Measurements from ENCODE around the gene PPIB. TPM values are rescaled to one million over a fixed set of nuclear protein-coding genes. Genes with fewer than 3 reads are reported as not detected.

PPIB gene
- total RNA-seq, 4 donors from 2014 or later = 39.6 to 226 (median 154) TPM

GRCh38 chr15:64131547-64131946, 31.3 kb downstream of the PPIB start:
- no peak for DNase-seq
- peaks cover 0 to 91% (median 45%) of the 10 kb centered on the region in 4 donors for H3K36me3 ChIP-seq
- in situ Hi-C loops (cut with MboI; ENCODE audit: low pct_ligation_motif_present in 1 of 4, low pct_unique_long_range_greater_than_20kb in 1 of 4, low sequenced_read_pairs in 3 of 4) (no loop called here), intact Hi-C loops (cut with DNase I; ENCODE audit: low total_unique reads) (no loop called here)
- H3K9me3 ChIP-seq = no peaks in the 10 kb centered on the region
- 93 to 96% methylated on average over 6 to 7 of the region's 7 CpGs for WGBS, 2 donors (ENCODE audit: low coverage in 1 of 2)
- no peak for TF ChIP-seq EP300 (IDR thresholded peaks at IDR 0.05; ENCODE audit: low read depth)
- TF ChIP-seq, protein P1, sequence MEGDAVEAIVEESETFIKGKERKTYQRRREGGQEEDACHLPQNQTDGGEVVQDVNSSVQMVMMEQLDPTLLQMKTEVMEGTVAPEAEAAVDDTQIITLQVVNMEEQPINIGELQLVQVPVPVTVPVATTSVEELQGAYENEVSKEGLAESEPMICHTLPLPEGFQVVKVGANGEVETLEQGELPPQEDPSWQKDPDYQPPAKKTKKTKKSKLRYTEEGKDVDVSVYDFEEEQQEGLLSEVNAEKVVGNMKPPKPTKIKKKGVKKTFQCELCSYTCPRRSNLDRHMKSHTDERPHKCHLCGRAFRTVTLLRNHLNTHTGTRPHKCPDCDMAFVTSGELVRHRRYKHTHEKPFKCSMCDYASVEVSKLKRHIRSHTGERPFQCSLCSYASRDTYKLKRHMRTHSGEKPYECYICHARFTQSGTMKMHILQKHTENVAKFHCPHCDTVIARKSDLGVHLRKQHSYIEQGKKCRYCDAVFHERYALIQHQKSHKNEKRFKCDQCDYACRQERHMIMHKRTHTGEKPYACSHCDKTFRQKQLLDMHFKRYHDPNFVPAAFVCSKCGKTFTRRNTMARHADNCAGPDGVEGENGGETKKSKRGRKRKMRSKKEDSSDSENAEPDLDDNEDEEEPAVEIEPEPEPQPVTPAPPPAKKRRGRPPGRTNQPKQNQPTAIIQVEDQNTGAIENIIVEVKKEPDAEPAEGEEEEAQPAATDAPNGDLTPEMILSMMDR (IDR thresholded peaks at IDR 0.05) = no peak
- TF ChIP-seq POLR2AphosphoS5 (IDR thresholded peaks at IDR 0.05) = no peak
- TF ChIP-seq POLR2A (IDR thresholded peaks at IDR 0.05) = no peak
- H3K4me1 ChIP-seq = no peaks in the 10 kb centered on the region
- no peak overlapping the region for H3K27ac ChIP-seq
- H3K27me3 ChIP-seq = no peaks in the 10 kb centered on the region
- H3K4me3 ChIP-seq = no peak overlapping the region

GRCh38 chr15:64130159-64130558, 32.7 kb downstream of the PPIB start:
- H3K27ac ChIP-seq = no peak overlapping the region
- no peaks in the 10 kb centered on the region for H3K27me3 ChIP-seq
- 93% methylated on average over 3 of the region's 3 CpGs; no CpG with 5 or more reads in 1 of the 2 donors for WGBS, 2 donors (ENCODE audit: low coverage in 1 of 2)
- H3K9me3 ChIP-seq = no peaks in the 10 kb centered on the region
- DNase-seq = no peak
- TF ChIP-seq, protein P1 (IDR thresholded peaks at IDR 0.05) = no peak
- TF ChIP-seq POLR2AphosphoS5 (IDR thresholded peaks at IDR 0.05) (no peak), POLR2A (IDR thresholded peaks at IDR 0.05) (no peak), EP300 (IDR thresholded peaks at IDR 0.05; ENCODE audit: low read depth) (no peak)
- in situ Hi-C loops (cut with MboI; ENCODE audit: low pct_ligation_motif_present in 1 of 4, low pct_unique_long_range_greater_than_20kb in 1 of 4, low sequenced_read_pairs in 3 of 4) (no loop called here), intact Hi-C loops (cut with DNase I; ENCODE audit: low total_unique reads) (no loop called here)
- no peaks in the 10 kb centered on the region for H3K4me1 ChIP-seq
- H3K36me3 ChIP-seq = peaks cover 0 to 88% (median 42%) of the 10 kb centered on the region in 4 donors
- H3K4me3 ChIP-seq = no peak overlapping the region

DNA sequence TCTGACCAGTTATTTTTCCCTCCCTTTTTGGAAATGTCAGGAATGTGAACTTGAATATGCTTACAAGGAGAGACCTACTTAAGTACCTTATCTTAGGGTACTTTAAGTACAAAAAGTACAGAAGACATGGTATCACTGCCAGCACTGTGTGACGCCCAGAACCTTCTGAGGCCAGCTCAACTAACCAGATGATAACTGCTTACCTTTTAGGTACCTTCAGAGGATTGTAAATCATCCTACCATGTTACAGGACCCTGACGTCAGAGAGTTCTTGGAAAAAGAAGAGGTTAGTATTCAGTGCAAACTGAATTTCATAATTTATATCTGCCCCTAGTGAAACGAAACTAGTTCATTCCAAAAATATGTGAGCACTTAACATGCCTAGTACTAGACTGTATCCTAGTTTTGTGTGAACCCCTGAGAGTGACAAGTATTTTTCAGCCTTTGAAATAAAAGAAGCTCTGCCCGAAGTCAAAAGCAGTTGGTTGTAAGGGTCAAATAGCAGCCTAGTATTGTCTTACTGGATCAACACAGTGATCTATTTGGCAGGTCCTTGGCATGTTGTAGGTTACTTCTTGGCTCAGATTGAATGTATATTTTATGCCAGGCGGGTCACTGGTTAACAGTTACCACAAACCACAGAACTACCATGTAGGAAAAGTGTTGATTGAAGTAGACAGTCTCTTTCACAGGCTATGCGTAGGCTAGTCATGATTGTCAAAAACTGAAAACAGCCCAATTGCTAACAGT, 35.1 kb downstream of the PPIB start:
- no peaks in the 10 kb centered on the region for H3K4me1 ChIP-seq
- no peaks in the 10 kb centered on the region for H3K27me3 ChIP-seq
- intact Hi-C loops (cut with DNase I; ENCODE audit: low total_unique reads) (no loop called here), in situ Hi-C loops (cut with MboI; ENCODE audit: low pct_ligation_motif_present in 1 of 4, low pct_unique_long_range_greater_than_20kb in 1 of 4, low sequenced_read_pairs in 3 of 4) (no loop called here)
- TF ChIP-seq, protein P1 (IDR thresholded peaks at IDR 0.05) = no peak
- no peak for TF ChIP-seq EP300 (IDR thresholded peaks at IDR 0.05; ENCODE audit: low read depth)
- no peaks in the 10 kb centered on the region for H3K9me3 ChIP-seq
- no peak for DNase-seq
- H3K27ac ChIP-seq = no peak overlapping the region
- no peak overlapping the region for H3K4me3 ChIP-seq
- peaks cover 0 to 86% (median 39%) of the 10 kb centered on the region in 4 donors for H3K36me3 ChIP-seq
- 87 to 90% methylated on average over 5 to 6 of the region's 6 CpGs for WGBS, 2 donors (ENCODE audit: low coverage in 1 of 2)

DNA sequence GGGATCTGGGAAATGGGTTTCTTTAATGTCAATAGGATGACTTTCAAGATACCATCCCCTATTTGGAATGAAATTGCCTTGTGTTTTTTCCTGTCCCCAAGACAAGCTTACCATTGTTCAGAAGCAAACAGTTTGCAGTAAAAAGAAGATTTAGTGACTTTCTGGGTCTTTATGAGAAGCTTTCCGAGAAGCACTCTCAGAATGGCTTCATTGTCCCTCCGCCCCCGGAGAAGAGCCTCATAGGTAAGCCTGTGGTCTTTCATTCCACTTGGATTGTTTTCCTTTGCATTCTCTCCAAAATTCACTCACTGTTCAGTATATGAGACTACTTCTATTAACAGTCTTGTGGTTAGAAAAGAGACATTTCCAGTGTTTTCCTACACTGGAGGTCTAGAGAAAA, 36.8 kb downstream of the PPIB start:
- in situ Hi-C loops (cut with MboI; ENCODE audit: low pct_ligation_motif_present in 1 of 4, low pct_unique_long_range_greater_than_20kb in 1 of 4, low sequenced_read_pairs in 3 of 4) = no loop called here
- WGBS, 2 donors (ENCODE audit: low coverage in 1 of 2) = 63 to 97% methylated on average over 3 of the region's 3 CpGs
- intact Hi-C loops (cut with DNase I; ENCODE audit: low total_unique reads) = no loop called here
- TF ChIP-seq POLR2A (IDR thresholded peaks at IDR 0.05) (no peak), POLR2AphosphoS5 (IDR thresholded peaks at IDR 0.05) (no peak)
- TF ChIP-seq, protein P1 (IDR thresholded peaks at IDR 0.05) = no peak
- H3K27me3 ChIP-seq = no peaks in the 10 kb centered on the region
- H3K36me3 ChIP-seq = peaks cover 0 to 79% (median 35%) of the 10 kb centered on the region in 4 donors
- H3K4me3 ChIP-seq = no peak overlapping the region
- no peaks in the 10 kb centered on the region for H3K4me1 ChIP-seq
- H3K9me3 ChIP-seq = no peaks in the 10 kb centered on the region
- H3K27ac ChIP-seq = no peak overlapping the region
- no peak for DNase-seq
